Left ventricle myocardium inferior (tissue), 1 donor: ENCODE results near the gene NPHS1. TPM values are rescaled to one million over a fixed set of nuclear protein-coding genes. Genes with fewer than 3 reads are reported as not detected.

ENCODE experiments used
- DNase-seq: peaks from one replicate; pipeline ENCODE4 v3.0.0-alpha.2; 2020
- H3K27ac ChIP-seq: fragments of 200-600 bp; replicated peaks from 2 replicates; pipeline ENCODE4 v1.8.0; 2021
- H3K27me3 ChIP-seq: fragments of 200-600 bp; 2 replicates; pipeline ENCODE4 v1.8.0; 2021; ENCODE audit warnings: low read depth
- H3K36me3 ChIP-seq: fragments of 200-600 bp; 2 replicates; pipeline ENCODE4 v1.8.0; 2021
- H3K4me1 ChIP-seq: fragments of 200-600 bp; 2 replicates; pipeline ENCODE4 v1.8.0; 2021
- H3K4me3 ChIP-seq: fragments of 200-600 bp; 2 replicates; pipeline ENCODE4 v1.8.0; 2021; ENCODE audit warnings: mild to moderate bottlenecking, moderate library complexity
- H3K9me3 ChIP-seq: fragments of 200-600 bp; replicated peaks from 2 replicates; pipeline ENCODE4 v1.8.0; 2021
- CTCF ChIP-seq: fragments of 200-600 bp; IDR thresholded peaks from 2 replicates; pipeline ENCODE4 v1.8.0; 2021; ENCODE audit warnings: antibody characterized with exemption, mild to moderate bottlenecking, borderline replicate concordance
- intact Hi-C: fragments of 100-400 bp; cut with micrococcal nuclease; formaldehyde crosslinking; loops from one replicate; pipeline ENCODE4 v1.11.0; 2022
- total RNA-seq: library from RNA; stranded (reverse); fragmentation: NEBNext Ultra II Directional; extraction: Animal tissue kit (Norgen Biotek cat#: 25700); gene quantifications from one replicate; pipeline ENCODE4 v1.2.1, GENCODE V29; 2021
- donor health status: DM: no; HTN: yes; CAD: no; lungs with severe emphysema.

The NPHS1 gene
- total RNA-seq, 1 donor from 2014 or later: not detected

DNA sequence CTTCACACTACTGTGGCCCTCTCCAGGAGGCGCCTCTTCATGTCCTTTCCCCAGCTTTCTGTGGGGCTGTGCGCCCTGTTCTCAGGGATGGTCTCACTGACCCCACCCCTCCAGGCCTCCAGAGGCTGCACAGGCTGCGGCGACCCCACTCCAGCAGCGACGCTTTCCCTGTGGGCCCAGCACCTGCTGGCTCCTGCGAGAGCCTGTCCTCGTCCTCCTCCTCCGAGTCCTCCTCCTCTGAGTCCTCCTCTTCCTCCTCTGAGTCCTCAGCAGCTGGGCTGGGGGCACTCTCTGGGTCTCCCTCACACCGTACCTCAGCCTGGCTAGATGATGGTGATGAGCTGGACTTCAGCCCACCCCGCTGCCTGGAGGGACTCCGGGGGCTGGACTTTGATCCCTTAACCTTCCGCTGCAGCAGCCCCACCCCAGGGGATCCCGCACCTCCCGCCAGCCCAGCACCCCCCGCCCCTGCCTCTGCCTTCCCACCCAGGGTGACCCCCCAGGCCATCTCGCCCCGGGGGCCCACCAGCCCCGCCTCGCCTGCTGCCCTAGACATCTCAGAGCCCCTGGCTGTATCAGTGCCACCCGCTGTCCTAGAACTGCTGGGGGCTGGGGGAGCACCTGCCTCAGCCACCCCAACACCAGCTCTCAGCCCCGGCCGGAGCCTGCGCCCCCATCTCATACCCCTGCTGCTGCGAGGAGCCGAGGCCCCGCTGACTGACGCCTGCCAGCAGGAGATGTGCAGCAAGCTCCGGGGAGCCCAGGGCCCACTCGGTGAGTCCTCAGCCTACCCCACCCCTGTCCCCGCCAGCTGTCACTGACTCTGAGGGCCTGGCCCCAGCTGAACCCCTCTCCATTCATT lies 65.8 kb downstream of the NPHS1 start:
- H3K36me3 ChIP-seq: no peaks in the 10 kb centered on the region
- intact Hi-C loops: no loop called here

GRCh38 chr19:35785339-35785627 lies 67.0 kb downstream of the NPHS1 start:
- TF ChIP-seq CTCF: no peak
- H3K4me1 ChIP-seq: no peaks in the 10 kb centered on the region
- no peaks in the 10 kb centered on the region for H3K27me3 ChIP-seq
- no peak overlapping the region for H3K27ac ChIP-seq
- intact Hi-C loops: no loop called here
- peaks cover 11% of the 10 kb centered on the region for H3K36me3 ChIP-seq
- no peaks in the 10 kb centered on the region for H3K9me3 ChIP-seq
- no peak for DNase-seq
- H3K4me3 ChIP-seq: no peak overlapping the region

More for the DNA sequence above, 65.8 kb downstream of the NPHS1 start:
- Histone ChIP-seq H3K4me1 (no peaks in the 10 kb centered on the region), H3K27me3 (no peaks in the 10 kb centered on the region), H3K4me3 (no peak overlapping the region), H3K9me3 (no peaks in the 10 kb centered on the region), H3K27ac (no peak overlapping the region)
- no peak for DNase-seq
- no peak for TF ChIP-seq CTCF

DNA sequence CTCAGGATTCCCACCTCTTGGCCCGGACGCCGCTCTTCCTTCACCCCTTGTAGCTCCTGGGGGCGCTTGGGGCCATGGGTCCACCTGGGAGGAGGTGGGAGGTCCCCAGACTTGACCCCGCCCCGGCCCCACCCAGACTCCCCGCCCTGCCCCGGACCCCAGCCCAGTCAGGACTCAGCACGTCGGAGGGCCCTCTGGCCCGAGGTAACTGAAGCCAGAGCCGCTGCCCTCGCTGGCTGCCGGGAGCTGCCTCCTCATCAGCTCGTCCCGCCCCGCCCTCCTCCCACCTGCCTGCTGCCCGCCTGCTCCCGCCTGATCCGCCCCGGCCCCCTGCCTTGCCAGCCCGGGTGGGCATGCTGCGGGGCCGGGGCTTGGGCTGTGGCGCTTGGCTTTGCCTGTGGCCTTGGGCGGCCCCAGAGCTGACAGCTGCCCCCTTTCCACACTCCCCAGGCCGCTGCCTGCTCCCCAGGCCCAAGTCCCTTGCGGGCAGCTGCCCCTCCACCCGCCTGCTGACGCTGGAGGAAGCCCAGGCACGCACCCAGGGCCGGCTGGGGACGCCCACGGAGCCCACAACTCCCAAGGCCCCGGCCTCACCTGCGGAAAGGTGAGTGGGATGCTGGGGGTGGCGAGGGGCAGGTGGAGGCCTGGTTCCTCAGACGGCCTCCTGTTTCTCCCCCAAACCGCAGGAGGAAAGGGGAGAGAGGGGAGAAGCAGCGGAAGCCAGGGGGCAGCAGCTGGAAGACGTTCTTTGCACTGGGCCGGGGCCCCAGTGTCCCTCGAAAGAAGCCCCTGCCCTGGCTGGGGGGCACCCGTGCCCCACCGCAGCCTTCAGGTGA lies 67.6 kb downstream of the NPHS1 start:
- Histone ChIP-seq H3K27me3 (no peaks in the 10 kb centered on the region), H3K36me3 (peaks cover 15% of the 10 kb centered on the region), H3K27ac (no peak overlapping the region), H3K4me1 (no peaks in the 10 kb centered on the region), H3K9me3 (no peaks in the 10 kb centered on the region), H3K4me3 (no peak overlapping the region)
- intact Hi-C loops: no loop called here
- no peak for DNase-seq
- no peak for TF ChIP-seq CTCF

- Histone ChIP-seq H3K4me1 (no peaks in the 10 kb centered on the region), H3K27me3 (no peaks in the 10 kb centered on the region), H3K4me3 (no peak overlapping the region), H3K36me3 (peaks cover 15% of the 10 kb centered on the region), H3K27ac (no peak overlapping the region), H3K9me3 (no peaks in the 10 kb centered on the region)
- intact Hi-C loops: no loop called here
- DNase-seq: no peak
- TF ChIP-seq CTCF: no peak
Measured at GRCh38 chr19:35783469-35784434, 68.6 kb downstream of the NPHS1 start.

DNA sequence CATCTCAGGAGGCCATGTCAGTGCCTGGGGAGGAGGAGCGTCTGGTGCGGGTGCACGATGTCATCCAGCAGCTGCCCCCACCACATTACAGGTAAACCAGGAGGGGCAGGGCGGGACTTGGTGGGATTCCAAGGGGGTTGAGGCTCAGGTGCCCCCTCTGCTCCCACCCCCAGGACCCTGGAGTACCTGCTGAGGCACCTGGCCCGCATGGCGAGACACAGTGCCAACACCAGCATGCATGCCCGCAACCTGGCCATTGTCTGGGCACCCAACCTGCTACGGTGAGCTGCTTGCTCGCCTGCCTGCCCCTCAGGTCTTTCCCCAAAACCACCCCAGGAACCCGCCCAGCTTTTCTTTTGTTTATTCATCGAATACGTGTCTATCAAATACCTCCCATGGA lies 69.7 kb downstream of the NPHS1 start:
- Histone ChIP-seq H3K4me1 (no peaks in the 10 kb centered on the region), H3K27ac (no peak overlapping the region), H3K9me3 (no peaks in the 10 kb centered on the region), H3K27me3 (no peaks in the 10 kb centered on the region), H3K36me3 (peaks cover 15% of the 10 kb centered on the region), H3K4me3 (no peak overlapping the region)
- TF ChIP-seq CTCF: no peak
- DNase-seq: no peak
- intact Hi-C loops: no loop called here
